ENCODE results near the gene BCL7C. TPM values are rescaled to one million over a fixed set of nuclear protein-coding genes. Genes with fewer than 3 reads are reported as not detected.
A peak's percentile ranks its signal among the peaks of the same experiment; 100 is the strongest.

The BCL7C gene
- polyA plus RNA-seq, 1 experiment, result 27.7 TPM

GRCh38 chr16:30925632-30925987 lies 31.7 kb upstream of the BCL7C start:
- H3K9me3 ChIP-seq (ENCODE audit: control insufficient read depth, insufficient read depth, low read length), result no peaks in the 10 kb centered on the region
- CTCF ChIA-PET, result interaction anchor here (1.1 kb wide), 1 partner anchor 28 kb away, joined by 5 read pairs; no protein-coding TSS in a partner anchor
- no peak for TF ChIP-seq CTCF (IDR thresholded peaks at IDR 0.05; ENCODE audit: low read depth, low read length)
- POLR2A ChIA-PET, result no interaction called here
- H3K4me3 ChIP-seq (ENCODE audit: low read depth, low read length), result peak overlapping the region; percentile 74
- no peaks in the 10 kb centered on the region for H3K27me3 ChIP-seq (ENCODE audit: control insufficient read depth, insufficient read depth, low read length)
- no peak for DNase-seq (ENCODE audit: low read depth, low spot score)
- no peak overlapping the region for H3K27ac ChIP-seq (ENCODE audit: low read depth, low read length)

- no peaks in the 10 kb centered on the region for H3K27me3 ChIP-seq (ENCODE audit: control insufficient read depth, insufficient read depth, low read length)
- ChIA-PET POLR2A (interaction anchor here (0.8 kb wide), 1 partner anchor 15 kb away, joined by 3 read pairs; no protein-coding TSS in a partner anchor), CTCF (interaction anchor here (1.1 kb wide), 1 partner anchor 29 kb away, joined by 5 read pairs; no protein-coding TSS in a partner anchor)
- H3K9me3 ChIP-seq (ENCODE audit: control insufficient read depth, insufficient read depth, low read length), result no peaks in the 10 kb centered on the region
- DNase-seq (ENCODE audit: low read depth, low spot score), result no peak
- H3K4me3 ChIP-seq (ENCODE audit: low read depth, low read length), result peak overlapping the region; percentile 74
- no peak overlapping the region for H3K27ac ChIP-seq (ENCODE audit: low read depth, low read length)
- TF ChIP-seq CTCF (IDR thresholded peaks at IDR 0.05; ENCODE audit: low read depth, low read length), result no peak
Observed at GRCh38 chr16:30924913-30925631, 31.2 kb upstream of the BCL7C start.

- no peak overlapping the region for H3K27ac ChIP-seq (ENCODE audit: low read depth, low read length)
- H3K27me3 ChIP-seq (ENCODE audit: control insufficient read depth, insufficient read depth, low read length), result no peaks in the 10 kb centered on the region
- no peak for TF ChIP-seq CTCF (IDR thresholded peaks at IDR 0.05; ENCODE audit: low read depth, low read length)
- no peak for DNase-seq (ENCODE audit: low read depth, low spot score)
- CTCF ChIA-PET, result interaction anchor here (0.6 kb wide), 1 partner anchor 80 kb away, joined by 6 read pairs; no protein-coding TSS in a partner anchor
- H3K9me3 ChIP-seq (ENCODE audit: control insufficient read depth, insufficient read depth, low read length), result no peaks in the 10 kb centered on the region
- peak overlapping the region; percentile 74 for H3K4me3 ChIP-seq (ENCODE audit: low read depth, low read length)
- POLR2A ChIA-PET, result interaction anchor here (0.7 to 1.0 kb wide), 3 partner anchors 12 to 16 kb away, joined by 3 read pairs; no protein-coding TSS in a partner anchor
Observed at GRCh38 chr16:30924076-30924912, 30.4 kb upstream of the BCL7C start.

- POLR2A ChIA-PET, result interaction anchor here (0.6 to 1.0 kb wide), 4 partner anchors 13 to 564 kb away, joined by 3 to 4 read pairs (median 3); partner anchors contain the start of gene ORAI3
- DNase-seq (ENCODE audit: low read depth, low spot score), result no peak
- H3K27me3 ChIP-seq (ENCODE audit: control insufficient read depth, insufficient read depth, low read length), result no peaks in the 10 kb centered on the region
- CTCF ChIA-PET, result interaction anchor here (0.6 kb wide), 2 partner anchors 79 to 286 kb away, joined by 4 to 6 read pairs; no protein-coding TSS in a partner anchor
- peak within 1 kb of the TSS; percentile 97 for H3K27ac ChIP-seq (ENCODE audit: low read depth, low read length)
- TF ChIP-seq CTCF (IDR thresholded peaks at IDR 0.05; ENCODE audit: low read depth, low read length), result no peak
- peak within 1 kb of the TSS; percentile 94 for H3K4me3 ChIP-seq (ENCODE audit: low read depth, low read length)
- no peaks in the 10 kb centered on the region for H3K9me3 ChIP-seq (ENCODE audit: control insufficient read depth, insufficient read depth, low read length)
Observed at GRCh38 chr16:30923554-30924075, 29.7 kb upstream of the BCL7C start, which contains the start of gene FBXL19. FBXL19 (plus strand) TSS chr16:30923572; CDS start chr16:30925755, 2,183 bp downstream.
